Activated T-helper 17 cell treated with anti-CD3 and anti-CD28 coated beads, Interleukin-2, amount 50 U/mL, for 72 hours (primary cell): Measurements from ENCODE around the gene ERC1. TPM values are rescaled to one million over a fixed set of nuclear protein-coding genes. Genes with fewer than 3 reads are reported as not detected.

ENCODE experiments used
- ATAC-seq: fragments of 150-1000 bp; cut with Tn5 transposase; replicated peaks from 2 replicates; pipeline ENCODE4 v1.10.0; 2021; ENCODE audit warnings: mild to moderate bottlenecking, moderate library complexity
- H3K27ac Mint-ChIP-seq: one replicate; pipeline ENCODE4 v1.8.0; 2022; ENCODE audit warnings: mixed read lengths
- H3K27me3 Mint-ChIP-seq: one replicate; pipeline ENCODE4 v1.8.0; 2022; ENCODE audit warnings: mixed read lengths
- H3K36me3 Mint-ChIP-seq: one replicate; pipeline ENCODE4 v1.8.0; 2022; ENCODE audit warnings: low read depth, mild to moderate bottlenecking, mixed read lengths
- H3K4me1 Mint-ChIP-seq: one replicate; pipeline ENCODE4 v1.8.0; 2022; ENCODE audit warnings: mixed read lengths
- H3K4me3 Mint-ChIP-seq: one replicate; pipeline ENCODE4 v1.8.0; 2022; ENCODE audit warnings: mild to moderate bottlenecking, mixed read lengths
- H3K9me3 Mint-ChIP-seq: one replicate; pipeline ENCODE4 v1.8.0; 2022; ENCODE audit warnings: mixed read lengths
- total RNA-seq, 2 donors: library from RNA; stranded (reverse); gene quantifications; one replicate each; pipeline ENCODE4 v1.2.3, GENCODE V29; 2022

ERC1 gene
- total RNA-seq, 2 donors from 2014 or later: 25.8 to 31.9 TPM

- H3K4me3 Mint-ChIP-seq: no peak overlapping the region
- H3K36me3 Mint-ChIP-seq: no peaks in the 10 kb centered on the region
Observed at GRCh38 chr12:1523046-1523445, 532.0 kb downstream of the ERC1 start.

DNA sequence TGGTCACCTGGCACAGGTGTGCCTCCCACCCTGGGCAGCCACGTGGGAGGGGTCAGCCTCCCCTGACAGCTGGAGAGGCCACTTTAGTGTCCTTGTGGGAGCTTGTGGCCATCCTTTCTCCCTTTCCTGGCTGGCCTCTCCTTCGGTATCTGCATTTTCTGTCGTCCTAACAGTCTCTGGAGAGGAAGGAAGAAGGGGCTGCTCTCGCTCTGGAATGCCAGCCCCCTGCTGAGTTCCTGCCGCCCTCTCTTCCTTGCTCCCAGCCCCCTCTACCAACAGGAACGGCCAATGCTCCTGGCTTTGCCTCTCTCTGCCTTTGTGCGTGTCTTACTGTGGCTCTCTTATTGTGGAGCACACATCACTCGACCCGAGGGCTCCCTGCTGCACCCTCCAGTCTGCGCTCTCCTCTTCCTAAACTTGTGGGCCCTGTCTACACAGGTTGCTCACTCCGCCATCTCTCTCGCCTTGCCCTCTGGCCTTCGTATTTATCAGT lies 532.6 kb downstream of the ERC1 start:
- Mint-ChIP-seq H3K4me1 (no peaks in the 10 kb centered on the region), H3K9me3 (no peaks in the 10 kb centered on the region), H3K27me3 (peaks cover 43% of the 10 kb centered on the region), H3K27ac (no peak overlapping the region), H3K36me3 (no peaks in the 10 kb centered on the region), H3K4me3 (no peak overlapping the region)
- ATAC-seq: no peak

More at GRCh38 chr12:1523046-1523445, 532.0 kb downstream of the ERC1 start:
- no peak overlapping the region for H3K27ac Mint-ChIP-seq
- ATAC-seq: no peak
- H3K4me1 Mint-ChIP-seq: no peaks in the 10 kb centered on the region
- peaks cover 40% of the 10 kb centered on the region for H3K27me3 Mint-ChIP-seq
- H3K9me3 Mint-ChIP-seq: no peaks in the 10 kb centered on the region

GRCh38 chr12:1525858-1526257 lies 534.8 kb downstream of the ERC1 start:
- peaks cover 6% of the 10 kb centered on the region for H3K36me3 Mint-ChIP-seq
- no peak for ATAC-seq
- no peaks in the 10 kb centered on the region for H3K4me1 Mint-ChIP-seq
- H3K4me3 Mint-ChIP-seq: no peak overlapping the region
- no peaks in the 10 kb centered on the region for H3K9me3 Mint-ChIP-seq
- peaks cover 45% of the 10 kb centered on the region for H3K27me3 Mint-ChIP-seq
- H3K27ac Mint-ChIP-seq: no peak overlapping the region

GRCh38 chr12:1527789-1528188 lies 536.8 kb downstream of the ERC1 start:
- peaks cover 6% of the 10 kb centered on the region for H3K36me3 Mint-ChIP-seq
- no peak overlapping the region for H3K27ac Mint-ChIP-seq
- H3K4me1 Mint-ChIP-seq: peaks cover 9% of the 10 kb centered on the region
- H3K9me3 Mint-ChIP-seq: no peaks in the 10 kb centered on the region
- H3K4me3 Mint-ChIP-seq: no peak overlapping the region
- no peak for ATAC-seq
- H3K27me3 Mint-ChIP-seq: peaks cover 54% of the 10 kb centered on the region

GRCh38 chr12:1528791-1529190 lies 537.8 kb downstream of the ERC1 start:
- no peak for ATAC-seq
- Mint-ChIP-seq H3K27ac (no peak overlapping the region), H3K9me3 (no peaks in the 10 kb centered on the region), H3K36me3 (peaks cover 9% of the 10 kb centered on the region), H3K4me1 (peaks cover 19% of the 10 kb centered on the region), H3K27me3 (peaks cover 61% of the 10 kb centered on the region), H3K4me3 (no peak overlapping the region)

DNA sequence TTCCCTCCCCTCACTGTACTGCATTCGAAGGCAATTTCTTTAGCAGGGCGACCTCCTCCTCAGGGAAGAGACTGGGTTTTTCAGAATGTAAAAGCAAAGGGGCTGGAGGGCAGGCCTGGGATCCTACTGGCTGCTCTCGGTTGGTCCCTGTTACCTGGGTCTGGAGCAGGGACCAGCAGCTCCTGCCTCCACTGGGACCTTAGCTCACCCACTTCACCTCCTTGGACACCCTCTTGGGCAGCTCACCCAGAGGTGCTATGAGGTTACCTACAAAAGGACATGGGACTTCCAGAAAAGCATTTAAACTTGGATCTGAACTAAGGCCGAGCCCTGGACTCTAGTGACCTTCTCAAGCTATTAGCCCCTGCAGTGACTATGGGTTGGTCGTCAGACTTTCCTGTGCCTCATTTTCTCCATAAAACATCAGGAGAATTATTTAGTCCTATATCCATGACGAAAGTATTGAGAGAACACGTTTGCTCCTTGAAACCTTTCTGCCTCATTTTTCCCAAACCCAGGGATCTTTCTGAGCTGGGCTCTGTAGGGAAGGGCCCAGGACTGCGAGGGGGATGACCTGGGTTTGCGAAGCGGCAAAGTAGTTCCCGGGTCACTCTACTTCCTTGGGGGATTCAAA lies 538.3 kb downstream of the ERC1 start:
- Mint-ChIP-seq H3K4me3 (peak overlapping the region; percentile 68), H3K36me3 (peaks cover 12% of the 10 kb centered on the region), H3K9me3 (no peaks in the 10 kb centered on the region), H3K4me1 (peaks cover 22% of the 10 kb centered on the region), H3K27me3 (peaks cover 60% of the 10 kb centered on the region), H3K27ac (no peak overlapping the region)
- no peak for ATAC-seq

DNA sequence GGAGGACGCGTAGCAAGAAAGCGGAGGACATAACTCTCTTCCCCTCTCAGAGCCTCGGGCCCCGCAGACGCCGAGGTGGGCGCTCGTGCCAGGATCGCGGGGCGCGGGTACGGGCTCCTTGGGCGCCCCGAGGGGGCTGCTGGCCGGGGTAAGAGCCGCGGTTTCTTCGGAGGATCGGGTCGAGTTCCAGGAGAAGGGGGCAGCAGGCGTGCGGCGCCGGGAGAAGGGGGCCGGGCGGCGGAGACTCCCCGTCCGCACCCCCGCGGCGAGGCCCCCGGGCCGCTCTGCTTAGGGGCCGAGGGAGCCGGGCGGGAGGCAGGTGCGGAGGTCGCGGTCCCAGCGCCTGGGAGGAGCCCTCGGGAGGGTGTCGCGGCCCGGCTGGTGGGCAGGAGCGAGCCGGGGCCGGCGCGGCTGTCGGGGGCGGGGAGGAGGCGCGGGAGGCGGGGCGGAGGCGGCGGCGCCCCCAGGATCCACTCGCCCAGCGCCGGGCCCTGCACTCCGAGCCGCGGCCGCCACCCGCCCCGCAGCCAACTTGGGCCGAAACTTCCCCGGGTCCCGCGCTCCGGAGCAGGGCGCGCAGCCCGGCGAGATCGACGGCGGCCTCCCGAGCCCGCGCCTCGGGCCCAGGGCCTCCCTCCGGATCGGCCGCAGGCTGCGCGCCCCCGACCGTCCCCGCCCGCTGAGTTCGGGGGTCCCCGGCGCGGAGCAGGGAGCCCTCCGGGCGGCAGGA lies 539.0 kb downstream of the ERC1 start:
- Mint-ChIP-seq H3K36me3 (peaks cover 12% of the 10 kb centered on the region), H3K27me3 (peaks cover 60% of the 10 kb centered on the region), H3K9me3 (no peaks in the 10 kb centered on the region), H3K27ac (no peak overlapping the region), H3K4me1 (peaks cover 22% of the 10 kb centered on the region), H3K4me3 (peak overlapping the region; percentile 68)
- ATAC-seq: no peak

- Mint-ChIP-seq H3K27ac (no peak overlapping the region), H3K36me3 (peaks cover 12% of the 10 kb centered on the region), H3K9me3 (no peaks in the 10 kb centered on the region), H3K27me3 (peaks cover 62% of the 10 kb centered on the region), H3K4me3 (no peak overlapping the region), H3K4me1 (peaks cover 22% of the 10 kb centered on the region)
- no peak for ATAC-seq
Observed at GRCh38 chr12:1530592-1531152, 539.6 kb downstream of the ERC1 start.

GRCh38 chr12:1531153-1531653 lies 540.2 kb downstream of the ERC1 start:
- Mint-ChIP-seq H3K4me3 (peak overlapping the region; percentile 77), H3K36me3 (peaks cover 12% of the 10 kb centered on the region), H3K27me3 (peaks cover 64% of the 10 kb centered on the region)

GRCh38 chr12:1531654-1532374 lies 540.8 kb downstream of the ERC1 start:
- H3K9me3 Mint-ChIP-seq: no peaks in the 10 kb centered on the region
- no peak for ATAC-seq
- peak overlapping the region; percentile 77 for H3K4me3 Mint-ChIP-seq
- peaks cover 63% of the 10 kb centered on the region for H3K27me3 Mint-ChIP-seq
- peaks cover 12% of the 10 kb centered on the region for H3K36me3 Mint-ChIP-seq
- H3K27ac Mint-ChIP-seq: no peak overlapping the region
- peaks cover 22% of the 10 kb centered on the region for H3K4me1 Mint-ChIP-seq

More at GRCh38 chr12:1531153-1531653, 540.2 kb downstream of the ERC1 start:
- H3K9me3 Mint-ChIP-seq: no peaks in the 10 kb centered on the region
- H3K27ac Mint-ChIP-seq: no peak overlapping the region
- H3K4me1 Mint-ChIP-seq: peaks cover 22% of the 10 kb centered on the region
- no peak for ATAC-seq

GRCh38 chr12:1532375-1533165 lies 541.5 kb downstream of the ERC1 start:
- H3K27ac Mint-ChIP-seq: no peak overlapping the region
- peaks cover 66% of the 10 kb centered on the region for H3K27me3 Mint-ChIP-seq
- peaks cover 12% of the 10 kb centered on the region for H3K36me3 Mint-ChIP-seq
- ATAC-seq: no peak
- peak overlapping the region; percentile 77 for H3K4me3 Mint-ChIP-seq
- peaks cover 22% of the 10 kb centered on the region for H3K4me1 Mint-ChIP-seq
- no peaks in the 10 kb centered on the region for H3K9me3 Mint-ChIP-seq

DNA sequence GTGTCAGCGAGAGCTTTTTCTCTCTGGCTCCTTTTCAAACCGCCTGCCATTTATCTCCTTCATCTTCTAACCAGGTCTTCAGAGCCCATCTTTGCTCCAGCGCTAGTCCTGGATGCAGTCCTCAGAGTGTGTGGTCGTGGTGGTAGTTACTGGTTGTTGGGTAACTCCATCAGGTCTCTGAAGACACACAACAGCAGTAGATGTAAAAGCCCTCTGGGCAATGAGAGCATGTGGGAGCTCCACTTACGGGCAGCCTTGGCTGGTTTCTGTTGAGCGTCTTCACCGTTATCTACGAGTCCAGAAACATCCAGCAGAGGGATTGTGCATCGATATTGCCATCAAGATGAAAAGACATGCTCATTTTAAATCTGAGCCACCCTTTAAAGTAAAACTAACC lies 542.2 kb downstream of the ERC1 start:
- peak; percentile 44 for ATAC-seq
- no peak overlapping the region for H3K27ac Mint-ChIP-seq
- H3K27me3 Mint-ChIP-seq: peaks cover 64% of the 10 kb centered on the region
- H3K9me3 Mint-ChIP-seq: no peaks in the 10 kb centered on the region
- H3K4me3 Mint-ChIP-seq: peak overlapping the region; percentile 77
- H3K36me3 Mint-ChIP-seq: peaks cover 12% of the 10 kb centered on the region
- H3K4me1 Mint-ChIP-seq: peaks cover 22% of the 10 kb centered on the region

DNA sequence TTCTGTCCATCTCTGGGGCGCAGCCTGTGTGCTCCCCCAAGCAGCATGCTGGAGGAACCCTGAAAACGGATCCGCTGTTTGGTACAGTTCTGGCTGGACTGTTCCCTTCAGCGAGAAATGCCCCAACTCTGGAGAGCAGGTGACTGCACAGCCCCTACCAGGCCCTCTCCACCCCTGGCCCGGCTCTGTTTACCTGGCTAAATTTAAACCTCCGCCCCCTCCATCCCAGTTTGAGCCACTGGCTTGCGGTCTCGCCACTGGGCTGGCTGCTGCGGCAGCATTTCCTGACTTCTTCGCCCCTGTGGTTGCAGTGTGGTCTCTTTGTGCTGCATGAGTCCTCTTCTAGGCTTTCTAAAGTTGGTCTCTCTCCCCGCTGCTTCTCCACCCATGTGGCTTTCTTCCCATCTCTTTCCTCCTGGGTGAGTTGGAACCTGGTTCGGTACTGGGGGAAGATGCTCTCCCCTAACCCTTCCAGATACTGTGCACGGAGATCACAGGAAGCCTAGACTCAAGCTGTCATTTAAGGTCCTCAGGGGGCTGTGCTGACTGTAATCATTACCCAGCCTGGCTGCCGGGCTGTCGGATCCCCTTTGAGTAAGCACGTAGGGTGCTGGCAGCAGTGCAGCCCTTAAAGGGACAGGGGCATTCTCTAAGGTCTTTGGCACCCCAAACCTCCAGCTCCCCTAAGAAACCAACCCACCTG lies 542.7 kb downstream of the ERC1 start:
- peaks cover 12% of the 10 kb centered on the region for H3K36me3 Mint-ChIP-seq
- no peaks in the 10 kb centered on the region for H3K9me3 Mint-ChIP-seq
- peak overlapping the region; percentile 77 for H3K4me3 Mint-ChIP-seq

More for the DNA sequence above, 542.7 kb downstream of the ERC1 start:
- H3K27ac Mint-ChIP-seq: peak overlapping the region; percentile 55
- peak; percentile 81 for ATAC-seq
- peaks cover 62% of the 10 kb centered on the region for H3K27me3 Mint-ChIP-seq
- peaks cover 22% of the 10 kb centered on the region for H3K4me1 Mint-ChIP-seq
